CD4-positive, alpha-beta T cell (primary cell): ENCODE measurements around the gene CITED2. TPM values are rescaled to one million over a fixed set of nuclear protein-coding genes. Genes with fewer than 3 reads are reported as not detected.

Experiments used
- ATAC-seq: fragments of 200-7000 bp; cut with Tn5 transposase; one replicate; pipeline ENCODE4 v1.10.0; 2022; ENCODE audit warnings: mild to moderate bottlenecking; ENCODE audit not compliant: poor library complexity
- CTCF ChIA-PET: fragments of 350-600 bp; sonication (Branson Sonifier 250); formaldehyde crosslinking; loops from one replicate; lab custom pipeline; 2021; ENCODE audit warnings: antibody characterized with exemption, inconsistent platforms; lab: Charles Lee
- POLR2A ChIA-PET: fragments of 350-600 bp; sonication (Branson Sonifier 250); formaldehyde crosslinking; loops from one replicate; lab custom pipeline; 2021; ENCODE audit warnings: antibody characterized with exemption, inconsistent platforms; lab: Charles Lee
- DNase-seq, 14 experiments: peaks; one replicate each; pipeline ENCODE4 v3.0.0-alpha.2; 2013 to 2020; ENCODE audit warnings: mixed read lengths in 2 of 14
- H3K27ac ChIP-seq, 2 donors: one replicate each; pipeline versions ENCODE4 v1.5.1 to v1.7.0; 2013; ENCODE audit warnings: low read length in 2 of 2, low read depth in 1 of 2, mild to moderate bottlenecking in 1 of 2
- H3K27me3 ChIP-seq, 2 experiments: 1 replicate in 1 of 2; 2 replicates in 1 of 2; pipeline versions ENCODE4 v1.6.1 to v1.7.0; 2013; ENCODE audit warnings: low read length in 2 of 2, control low read depth in 1 of 2, mild to moderate bottlenecking in 1 of 2, moderate library complexity in 1 of 2; ENCODE audit not compliant: insufficient read depth in 2 of 2, control insufficient read depth in 1 of 2
- H3K36me3 ChIP-seq: one replicate; pipeline ENCODE4 v1.6.1; 2013; ENCODE audit warnings: low read length, control low read depth; ENCODE audit not compliant: insufficient read depth
- H3K4me1 ChIP-seq: one replicate; pipeline ENCODE4 v1.6.1; 2013; ENCODE audit warnings: low read length, control low read depth; ENCODE audit not compliant: insufficient read depth
- H3K4me3 ChIP-seq: one replicate; pipeline ENCODE4 v1.5.1; 2013; ENCODE audit warnings: mild to moderate bottlenecking, low read length, moderate library complexity
- H3K9me3 ChIP-seq, 2 experiments: 1 replicate in 1 of 2; 2 replicates in 1 of 2; pipeline versions ENCODE4 v1.6.1 to v1.7.0; 2013; ENCODE audit warnings: low read length in 2 of 2, mild to moderate bottlenecking in 2 of 2, control low read depth in 1 of 2, moderate library complexity in 1 of 2; ENCODE audit not compliant: control insufficient read depth in 1 of 2, insufficient read depth in 1 of 2
- H3K27ac Mint-ChIP-seq: one replicate; pipeline ENCODE4 v1.8.0; 2020; ENCODE audit warnings: mixed read lengths
- H3K27me3 Mint-ChIP-seq: one replicate; pipeline ENCODE4 v1.8.0; 2021; ENCODE audit warnings: mixed read lengths
- H3K36me3 Mint-ChIP-seq: one replicate; pipeline ENCODE4 v1.8.0; 2021; ENCODE audit warnings: low read depth, mixed read lengths
- H3K4me1 Mint-ChIP-seq: one replicate; pipeline ENCODE4 v1.8.0; 2021; ENCODE audit warnings: low read depth, mixed read lengths
- H3K4me3 Mint-ChIP-seq: one replicate; pipeline ENCODE4 v1.8.0; 2020; ENCODE audit warnings: mild to moderate bottlenecking, mixed read lengths
- H3K9me3 Mint-ChIP-seq: one replicate; pipeline ENCODE4 v1.8.0; 2020; ENCODE audit warnings: mixed read lengths
- CTCF ChIP-seq: fragments of 200-600 bp; IDR thresholded peaks from one replicate; pipeline ENCODE4 v1.8.0; 2022; ENCODE audit warnings: antibody characterized with exemption, mild to moderate bottlenecking
- intact Hi-C, 2 experiments: fragments of 100-400 bp; cut with DNase I in 1 of 2; cut with micrococcal nuclease in 1 of 2; formaldehyde crosslinking; loops; one replicate each; pipeline versions ENCODE4 v1.15.1 to v1.9.0; 2023 to 2025; cut with DNase I, micrococcal nuclease
- total RNA-seq, 174 experiments: library from RNA in 2 of 174; stranded (reverse) in 2 of 174; gene quantifications; one replicate each; pipeline ENCODE4 v1.2.3 and lab custom pipeline; 2021 to 2026

CITED2 gene
- total RNA-seq, 2 experiments from 2014 or later: 181 to 185 TPM

- Histone ChIP-seq H3K9me3 (no peaks in the 10 kb centered on the region), H3K4me1 (no peaks in the 10 kb centered on the region), H3K36me3 (no peaks in the 10 kb centered on the region), H3K27ac (no peak overlapping the region), H3K27me3 (no peaks in the 10 kb centered on the region), H3K4me3 (no peak overlapping the region)
- intact Hi-C loops: no loop called here
- Mint-ChIP-seq H3K27me3 (no peaks in the 10 kb centered on the region), H3K9me3 (no peaks in the 10 kb centered on the region), H3K4me1 (no peaks in the 10 kb centered on the region), H3K36me3 (no peaks in the 10 kb centered on the region), H3K4me3 (no peak overlapping the region), H3K27ac (no peak overlapping the region)
- CTCF ChIA-PET: interaction anchor here (1.4 kb wide), 1 partner anchor 20 kb away, joined by 3 read pairs; no protein-coding TSS in a partner anchor
- POLR2A ChIA-PET: no interaction called here
- no peak for DNase-seq
- no peak for TF ChIP-seq CTCF
- no peak for ATAC-seq
Measured at GRCh38 chr6:139395891-139396301, 21.4 kb upstream of the CITED2 start.

GRCh38 chr6:139395371-139395770 lies 20.9 kb upstream of the CITED2 start:
- ChIA-PET POLR2A (interaction anchor here (1.6 kb wide), 1 partner anchor 21 kb away, joined by 3 read pairs; the partner anchor contains the start of gene CITED2), CTCF (no interaction called here)
- H3K4me1 ChIP-seq: no peaks in the 10 kb centered on the region
- H3K27me3 ChIP-seq: no peaks in the 10 kb centered on the region
- H3K36me3 Mint-ChIP-seq: no peaks in the 10 kb centered on the region
- no peak overlapping the region for H3K27ac ChIP-seq
- H3K4me1 Mint-ChIP-seq: no peaks in the 10 kb centered on the region
- TF ChIP-seq CTCF: no peak
- no peak overlapping the region for H3K4me3 Mint-ChIP-seq
- no peaks in the 10 kb centered on the region for H3K36me3 ChIP-seq
- no peaks in the 10 kb centered on the region for H3K9me3 ChIP-seq
- no peaks in the 10 kb centered on the region for H3K9me3 Mint-ChIP-seq
- no peak overlapping the region for H3K4me3 ChIP-seq
- intact Hi-C loops: no loop called here
- H3K27ac Mint-ChIP-seq: no peak overlapping the region
- H3K27me3 Mint-ChIP-seq: no peaks in the 10 kb centered on the region
- no peak for DNase-seq
- ATAC-seq: no peak

GRCh38 chr6:139394027-139394649 lies 19.7 kb upstream of the CITED2 start:
- Mint-ChIP-seq H3K36me3 (no peaks in the 10 kb centered on the region), H3K27ac (no peak overlapping the region), H3K27me3 (no peaks in the 10 kb centered on the region), H3K9me3 (no peaks in the 10 kb centered on the region), H3K4me3 (no peak overlapping the region), H3K4me1 (no peaks in the 10 kb centered on the region)
- H3K4me3 ChIP-seq: no peak overlapping the region
- no peaks in the 10 kb centered on the region for H3K27me3 ChIP-seq
- intact Hi-C loops: no loop called here
- ChIA-PET CTCF (no interaction called here), POLR2A (interaction anchor here (1.6 kb wide), 1 partner anchor 20 kb away, joined by 3 read pairs; the partner anchor contains the start of gene CITED2)
- ATAC-seq: no peak
- no peaks in the 10 kb centered on the region for H3K9me3 ChIP-seq
- DNase-seq: no peak
- H3K36me3 ChIP-seq: no peaks in the 10 kb centered on the region
- H3K27ac ChIP-seq: no peak overlapping the region
- no peaks in the 10 kb centered on the region for H3K4me1 ChIP-seq
- no peak for TF ChIP-seq CTCF
